ENCODE results near the gene GASK1A. TPM values are rescaled to one million over a fixed set of nuclear protein-coding genes. Genes with fewer than 3 reads are reported as not detected.
"Not testable (repeated sequence)": the region's sequence is repeated elsewhere in the genome, so short reads cannot be mapped to it uniquely, and the experiment has no call there.

The GASK1A gene
- 17.8 TPM for total RNA-seq

DNA sequence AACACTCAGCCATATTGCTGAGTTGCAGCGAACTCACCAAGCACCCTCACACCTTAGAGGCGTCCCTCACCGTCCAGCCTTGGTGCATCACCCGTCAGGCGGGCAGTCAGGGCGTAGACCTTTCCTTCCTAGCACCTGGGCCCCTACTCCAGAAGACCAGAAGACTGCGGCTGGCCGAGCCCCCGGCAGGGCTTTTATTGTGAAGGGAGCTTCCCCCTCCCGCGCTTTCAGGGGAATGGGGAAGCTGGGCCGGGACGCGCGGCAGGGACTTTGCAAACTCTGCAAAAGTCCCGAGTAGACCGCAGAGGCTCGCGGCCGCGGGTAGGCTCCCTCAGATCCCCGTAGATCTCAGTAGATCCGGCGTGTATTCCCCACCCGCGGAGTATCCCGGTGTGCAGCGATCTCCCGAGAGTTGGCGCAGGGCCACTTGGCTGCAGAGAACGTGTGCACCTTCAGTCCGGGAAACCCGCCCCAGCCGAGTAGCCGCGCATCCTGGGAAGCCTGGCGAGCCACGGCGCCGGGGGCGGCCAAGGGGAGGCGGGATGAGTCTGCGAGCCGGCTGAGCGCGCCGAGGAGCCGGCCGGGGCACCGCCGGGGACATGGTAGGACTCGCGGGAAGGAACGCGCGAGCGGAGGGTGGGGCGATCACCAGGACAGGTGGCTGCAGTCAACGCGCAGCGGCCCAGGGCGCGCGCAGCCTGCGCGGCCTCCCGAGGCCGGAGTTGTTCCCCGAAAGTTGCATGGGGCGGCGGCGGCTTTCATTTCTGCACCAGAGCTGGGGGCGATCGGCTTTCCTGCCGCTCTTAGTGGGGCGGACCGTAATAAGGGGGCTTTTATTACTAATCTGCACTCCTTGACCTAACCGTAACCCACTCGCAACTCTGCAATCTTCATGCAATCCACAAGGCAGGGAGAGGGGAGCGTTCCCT, at the start of gene GASK1A:
GASK1A (plus strand) TSS at position 268 of the 929 bp plus-strand sequence; CDS start at position 600, 332 bp downstream.
- intact Hi-C loops (cut with DNase I), result no loop called here
- ATAC-seq (peak; percentile 82), DNase-seq (ENCODE audit: low spot score) (peak; percentile 82)

DNA sequence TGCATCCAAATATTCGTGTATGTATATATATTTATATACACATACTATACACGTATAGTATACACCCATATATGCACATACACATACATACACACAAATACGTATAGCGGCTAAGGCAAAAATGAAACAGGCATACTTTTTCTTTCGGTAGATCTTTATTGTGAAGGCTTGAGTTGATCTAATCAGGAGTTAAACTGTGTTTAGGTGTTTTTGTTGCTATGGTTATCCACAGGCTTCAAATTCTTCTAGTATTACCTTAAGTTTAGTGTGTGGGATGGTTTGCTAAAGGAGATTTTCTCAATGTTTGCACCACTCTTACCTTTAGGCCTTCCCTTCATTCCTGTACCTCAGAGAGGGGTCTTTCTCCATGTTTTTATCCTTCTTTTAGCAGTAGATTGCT, 45.0 kb upstream of the GASK1A start:
- intact Hi-C loops (cut with DNase I), result no loop called here
- no peak for ATAC-seq

GRCh38 chr3:42934910-42935309, 44.2 kb upstream of the GASK1A start:
- intact Hi-C loops (cut with DNase I), result no loop called here
- no peak for ATAC-seq

More for the DNA sequence above, 45.0 kb upstream of the GASK1A start:
- no peak for DNase-seq (ENCODE audit: low spot score)

GRCh38 chr3:42935472-42935871, 43.6 kb upstream of the GASK1A start:
- DNase-seq (ENCODE audit: low spot score), result no peak
- ATAC-seq, result no peak
- intact Hi-C loops (cut with DNase I), result no loop called here

More at GRCh38 chr3:42934910-42935309, 44.2 kb upstream of the GASK1A start:
- no peak for DNase-seq (ENCODE audit: low spot score)

- intact Hi-C loops (cut with DNase I), result no loop called here
- peak; percentile 84 for ATAC-seq
Measured at GRCh38 chr3:42936157-42936981, 42.7 kb upstream of the GASK1A start.

GRCh38 chr3:42937334-42937733, 41.8 kb upstream of the GASK1A start:
- no peak for DNase-seq (ENCODE audit: low spot score)
- intact Hi-C loops (cut with DNase I), result no loop called here
- ATAC-seq, result no peak

More at GRCh38 chr3:42936157-42936981, 42.7 kb upstream of the GASK1A start:
- DNase-seq (ENCODE audit: low spot score), result peak; percentile 67

DNA sequence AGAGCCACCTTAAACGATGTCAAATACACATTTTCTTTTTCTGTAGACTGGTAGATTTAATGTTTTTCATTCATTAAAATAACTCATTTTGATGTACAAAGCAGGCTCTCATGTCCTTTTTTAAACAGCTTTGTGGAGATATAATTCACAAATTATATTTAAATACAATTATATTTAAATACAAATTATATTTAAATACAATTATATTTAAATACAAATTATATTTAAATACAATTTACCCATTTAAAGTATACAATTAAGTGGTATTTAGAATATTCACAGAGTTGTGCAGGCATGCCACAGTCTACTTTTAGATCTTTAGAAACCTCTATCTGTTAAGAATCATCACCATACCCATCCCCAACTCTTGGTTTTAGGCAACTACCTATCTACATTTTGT, 36.4 kb upstream of the GASK1A start:
- intact Hi-C loops (cut with DNase I), result no loop called here

DNA sequence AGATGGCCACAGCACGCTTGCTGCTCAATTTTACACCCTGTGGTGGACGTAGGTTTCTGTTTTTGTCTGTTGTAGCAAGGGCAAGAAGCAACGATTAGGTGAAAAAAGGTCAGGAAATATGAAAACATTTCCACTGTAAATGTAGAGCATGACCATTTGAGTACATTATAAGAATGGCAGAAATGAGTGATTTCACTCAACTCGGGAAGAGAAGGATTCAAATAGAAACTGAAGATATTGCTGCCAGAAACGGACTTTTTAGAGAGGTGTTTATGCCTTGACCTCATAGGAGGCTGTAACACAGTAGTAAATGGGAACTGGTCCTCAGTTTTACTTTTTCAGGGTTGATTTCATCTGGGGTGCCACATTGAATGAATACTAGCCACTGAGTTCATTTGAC, 33.1 kb upstream of the GASK1A start:
- ATAC-seq (no peak), DNase-seq (ENCODE audit: low spot score) (no peak)
- intact Hi-C loops (cut with DNase I), result no loop called here

More for the DNA sequence above, 36.4 kb upstream of the GASK1A start:
- no peak for DNase-seq (ENCODE audit: low spot score)
- no peak for ATAC-seq

- intact Hi-C loops (cut with DNase I), result no loop called here
- ATAC-seq, result no peak
Measured at GRCh38 chr3:42957573-42957972, 21.5 kb upstream of the GASK1A start.

GRCh38 chr3:42960282-42960681, 18.8 kb upstream of the GASK1A start:
- ATAC-seq (no peak), DNase-seq (ENCODE audit: low spot score) (no peak)
- intact Hi-C loops (cut with DNase I), result loop anchor here (5.0 kb wide), 1 partner anchor 127 kb away; no protein-coding TSS in a partner anchor

More at GRCh38 chr3:42957573-42957972, 21.5 kb upstream of the GASK1A start:
- no peak for DNase-seq (ENCODE audit: low spot score)

GRCh38 chr3:42960786-42961185, 18.3 kb upstream of the GASK1A start:
- intact Hi-C loops (cut with DNase I), result loop anchor here (5.0 kb wide), 1 partner anchor 127 kb away; no protein-coding TSS in a partner anchor
- DNase-seq (ENCODE audit: low spot score) (no peak), ATAC-seq (no peak)

DNA sequence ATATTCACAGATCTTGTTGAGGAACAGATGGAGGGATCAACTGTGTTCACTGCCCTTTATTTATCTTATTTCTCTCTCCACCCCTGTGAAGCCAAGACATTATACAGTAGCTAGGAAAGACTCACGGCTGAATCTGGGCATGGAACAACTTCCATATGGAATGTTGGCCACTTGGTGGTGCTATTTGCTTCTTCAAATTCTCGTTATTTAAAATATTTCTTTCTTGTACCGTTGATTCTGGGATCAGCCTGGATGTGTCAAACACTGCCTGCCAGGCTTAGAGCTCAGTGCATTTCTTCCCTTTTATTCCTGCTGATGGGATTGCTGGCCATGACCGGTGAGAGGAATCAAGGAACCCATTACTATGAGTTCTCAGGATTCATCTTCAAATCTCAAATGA, 17.5 kb upstream of the GASK1A start:
- ATAC-seq, result peak; percentile 75
- intact Hi-C loops (cut with DNase I), result loop anchor here (5.0 kb wide), 1 partner anchor 126 kb away; no protein-coding TSS in a partner anchor
- DNase-seq (ENCODE audit: low spot score), result no peak

GRCh38 chr3:42963269-42963668, 15.8 kb upstream of the GASK1A start:
- no peak for DNase-seq (ENCODE audit: low spot score)
- no peak for ATAC-seq
- intact Hi-C loops (cut with DNase I), result loop anchor here (5.0 kb wide), 1 partner anchor 124 kb away; no protein-coding TSS in a partner anchor

GRCh38 chr3:42964266-42964665, 14.8 kb upstream of the GASK1A start:
- ATAC-seq (no peak), DNase-seq (ENCODE audit: low spot score) (no peak)
- intact Hi-C loops (cut with DNase I), result loop anchor here (5.0 kb wide), 1 partner anchor 123 kb away; no protein-coding TSS in a partner anchor

DNA sequence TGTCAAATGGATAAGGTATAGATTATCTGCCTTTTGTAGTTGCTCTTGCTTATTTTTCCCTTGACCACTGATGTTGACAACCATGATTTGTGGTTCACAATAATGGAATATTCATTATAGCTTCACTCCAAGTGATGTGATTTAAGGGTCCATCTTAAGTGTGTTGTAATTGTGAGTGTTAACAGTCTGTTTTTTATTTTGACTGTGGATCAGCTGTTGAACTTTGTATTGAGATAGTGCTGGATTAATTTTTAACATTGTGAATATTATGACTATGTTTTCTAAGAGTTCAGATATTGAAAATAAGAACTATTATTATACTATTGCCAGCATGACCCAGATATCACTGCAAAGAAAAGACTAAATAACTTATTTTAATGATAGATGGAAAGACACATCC, 8.6 kb upstream of the GASK1A start:
- intact Hi-C loops (cut with DNase I), result no loop called here
- ATAC-seq (no peak), DNase-seq (ENCODE audit: low spot score) (no peak)

DNA sequence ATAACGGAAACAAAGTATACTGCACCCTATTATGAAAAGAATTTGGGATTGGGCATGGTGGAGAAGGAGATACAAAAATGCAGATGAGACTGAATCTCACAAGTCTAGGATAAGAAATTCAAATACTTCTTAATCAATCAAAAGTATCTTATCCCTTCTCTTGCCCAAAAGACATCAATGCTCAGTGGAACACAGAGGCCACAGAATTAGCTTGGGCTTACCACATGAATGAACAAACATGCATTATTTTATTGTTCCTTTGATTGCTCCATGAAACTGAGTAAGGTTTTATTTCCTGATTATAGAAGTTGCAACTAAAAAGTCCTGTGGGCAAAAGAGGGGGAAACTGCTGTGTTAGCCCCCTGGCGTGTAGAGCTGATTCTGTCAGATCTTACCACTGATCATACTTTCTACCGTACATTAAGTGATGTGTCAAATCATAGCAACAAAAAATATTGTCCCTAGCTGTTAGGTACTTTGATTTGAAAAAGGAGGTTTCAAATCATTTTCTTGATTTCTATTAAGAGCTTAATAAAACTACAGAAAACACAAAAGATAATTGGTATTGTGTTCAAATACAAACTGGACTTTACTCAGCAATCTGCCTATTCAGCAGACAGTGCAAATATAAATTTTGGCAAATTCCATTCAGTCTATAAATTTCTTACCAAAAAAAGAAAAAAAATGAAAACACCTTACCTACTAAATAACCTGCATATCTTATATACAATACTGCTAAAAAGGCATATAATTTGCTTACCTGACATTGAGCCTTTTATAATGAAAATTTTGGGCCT, 7.9 kb upstream of the GASK1A start:
- intact Hi-C loops (cut with DNase I), result no loop called here
- ATAC-seq (no peak), DNase-seq (ENCODE audit: low spot score) (no peak)

DNA sequence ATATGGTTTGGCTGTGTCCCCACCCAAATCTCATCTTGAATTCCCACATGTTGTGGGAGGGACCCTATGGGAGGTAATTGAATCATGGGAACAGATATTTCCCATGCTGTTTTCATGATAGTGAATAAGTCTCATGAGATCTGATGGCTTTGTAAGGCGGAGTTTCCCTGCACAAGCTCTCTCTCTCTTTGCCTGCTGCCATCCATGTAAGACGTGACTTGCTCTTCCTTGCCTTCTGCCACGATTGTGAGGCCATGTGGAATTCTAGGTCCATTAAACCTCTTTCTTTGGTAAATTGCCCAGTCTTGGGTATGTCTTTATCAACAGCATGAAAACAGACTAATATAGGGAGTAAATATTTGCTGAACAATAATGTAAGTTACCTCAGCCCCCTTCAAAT, 4.2 kb upstream of the GASK1A start:
- ATAC-seq; DNase-seq (ENCODE audit: low spot score); intact Hi-C loops (cut with DNase I): not testable (repeated sequence)

DNA sequence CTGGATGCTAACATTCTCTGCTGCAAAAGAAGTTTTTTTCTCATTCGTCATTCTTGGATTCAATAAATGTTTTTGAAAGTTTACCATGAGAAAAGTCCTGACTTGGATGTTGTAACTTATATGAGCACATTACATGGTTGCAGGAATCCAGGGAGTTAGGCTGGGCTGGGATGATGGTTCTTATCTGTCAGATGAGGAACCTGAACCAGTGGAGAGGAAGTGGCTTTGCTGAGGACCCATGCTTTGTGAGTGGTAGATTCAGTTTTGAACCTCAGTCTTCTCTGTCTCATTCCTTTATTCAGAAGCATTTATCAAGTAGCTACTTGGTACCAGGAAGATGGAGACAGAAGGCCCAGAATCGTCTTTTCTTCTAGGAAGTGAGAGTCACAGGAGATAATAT, 3.7 kb upstream of the GASK1A start:
- no peak for ATAC-seq
- intact Hi-C loops (cut with DNase I), result no loop called here
- no peak for DNase-seq (ENCODE audit: low spot score)

GRCh38 chr3:42975955-42976354, 3.2 kb upstream of the GASK1A start:
- intact Hi-C loops (cut with DNase I), result no loop called here
- no peak for ATAC-seq
- no peak for DNase-seq (ENCODE audit: low spot score)
